Liver (tissue), 9 donors: ENCODE measurements around the gene RNF220. TPM values are rescaled to one million over a fixed set of nuclear protein-coding genes. Genes with fewer than 3 reads are reported as not detected.
"Not testable (repeated sequence)": the region's sequence is repeated elsewhere in the genome, so short reads cannot be mapped to it uniquely, and the experiment has no call there.

Experiments
- DNase-seq: peaks from one replicate; pipeline ENCODE4 v3.0.0-alpha.2; 2017; ENCODE audit warnings: low spot score
- H3K27ac ChIP-seq, 2 donors: one replicate each; pipeline ENCODE4 v1.7.0; 2013; ENCODE audit warnings: inconsistent platforms in 2 of 2, low read length in 2 of 2, control low read depth in 1 of 2, low read depth in 1 of 2, mild to moderate bottlenecking in 1 of 2
- H3K27me3 ChIP-seq, 4 donors: one replicate each; pipeline versions ENCODE4 v1.6.1 to v1.7.0; 2013; ENCODE audit warnings: low read length in 3 of 4, inconsistent platforms in 1 of 4, mild to moderate bottlenecking in 1 of 4, moderate library complexity in 1 of 4; ENCODE audit not compliant: control insufficient read depth in 4 of 4, insufficient read depth in 4 of 4
- H3K36me3 ChIP-seq, 4 donors: one replicate each; pipeline versions ENCODE4 v1.6.1 to v1.7.0; 2013; ENCODE audit warnings: low read length in 3 of 4, mild to moderate bottlenecking in 3 of 4, low read depth in 1 of 4, moderate library complexity in 1 of 4; ENCODE audit not compliant: control insufficient read depth in 4 of 4, insufficient read depth in 3 of 4
- H3K4me1 ChIP-seq, 4 donors: one replicate each; pipeline versions ENCODE4 v1.6.1 to v1.7.0; 2013; ENCODE audit warnings: low read length in 3 of 4, mild to moderate bottlenecking in 3 of 4, moderate library complexity in 1 of 4; ENCODE audit not compliant: control insufficient read depth in 4 of 4, insufficient read depth in 4 of 4
- H3K4me3 ChIP-seq, 3 donors: one replicate each; pipeline versions ENCODE4 v1.6.1 to v1.7.0; 2013; ENCODE audit warnings: low read length in 3 of 3, control low read depth in 1 of 3, low read depth in 1 of 3, mild to moderate bottlenecking in 1 of 3
- H3K9ac ChIP-seq, 2 donors: one replicate each; pipeline ENCODE4 v1.7.0; 2013; ENCODE audit warnings: low read length in 2 of 2, mild to moderate bottlenecking in 2 of 2, moderate library complexity in 2 of 2, control low read depth in 1 of 2, low read depth in 1 of 2
- H3K9me3 ChIP-seq, 4 donors: one replicate each; pipeline versions ENCODE4 v1.6.1 to v1.7.0; 2013; ENCODE audit warnings: low read length in 3 of 4; ENCODE audit not compliant: control insufficient read depth in 4 of 4
- ATF3 ChIP-seq: IDR thresholded peaks from 2 replicates; pipeline ENCODE4 v1.6.1; 2016; ENCODE audit warnings: antibody characterized with exemption
- CTCF ChIP-seq: fragments of 150-350 bp; IDR thresholded peaks from 2 replicates; pipeline ENCODE4 v1.5.1; 2017; ENCODE audit warnings: improper control_type of control experiment, low read depth, low read length; ENCODE audit not compliant: missing input control
- EGR1 ChIP-seq, 2 donors: IDR thresholded peaks; 2 replicates each; pipeline ENCODE4 v1.6.1; 2016 to 2018; ENCODE audit warnings: antibody characterized with exemption in 2 of 2, low read depth in 2 of 2
- FOXA1 ChIP-seq: IDR thresholded peaks from 2 replicates; pipeline ENCODE4 v1.6.1; 2016; ENCODE audit warnings: antibody characterized with exemption
- FOXA2 ChIP-seq: IDR thresholded peaks from 2 replicates; pipeline ENCODE4 v1.6.1; 2016; ENCODE audit warnings: antibody characterized with exemption
- GABPA ChIP-seq, 2 donors: IDR thresholded peaks in 1 of 2; conservative IDR thresholded peaks in 1 of 2; 2 replicates each; pipeline ENCODE4 v1.6.1; 2016; ENCODE audit warnings: antibody characterized with exemption in 2 of 2, mild to moderate bottlenecking in 1 of 2, moderate library complexity in 1 of 2
- HNF4A ChIP-seq, 2 donors: conservative IDR thresholded peaks; 2 replicates each; pipeline ENCODE4 v1.6.1; 2016; ENCODE audit warnings: antibody characterized with exemption in 2 of 2, mild to moderate bottlenecking in 2 of 2
- HNF4G ChIP-seq: IDR thresholded peaks from 2 replicates; pipeline ENCODE4 v1.6.1; 2016; ENCODE audit warnings: antibody characterized with exemption
- JUND ChIP-seq, 2 donors: IDR thresholded peaks; 2 replicates each; pipeline ENCODE4 v1.6.1; 2016; ENCODE audit warnings: antibody characterized with exemption in 2 of 2
- MAX ChIP-seq: IDR thresholded peaks from 2 replicates; pipeline ENCODE4 v1.6.1; 2016; ENCODE audit warnings: antibody characterized with exemption
- NR2F2 ChIP-seq: IDR thresholded peaks from 2 replicates; pipeline ENCODE4 v1.6.1; 2016; ENCODE audit warnings: antibody characterized with exemption
- RAD21 ChIP-seq, 2 donors: IDR thresholded peaks; 2 replicates each; pipeline ENCODE4 v1.6.1; 2016; ENCODE audit warnings: antibody characterized with exemption in 2 of 2, mild to moderate bottlenecking in 2 of 2
- REST ChIP-seq: IDR thresholded peaks from 2 replicates; pipeline ENCODE4 v1.6.1; 2016; ENCODE audit warnings: antibody characterized with exemption, mild to moderate bottlenecking
- RXRA ChIP-seq, 2 donors: IDR thresholded peaks; 2 replicates each; pipeline ENCODE4 v1.6.1; 2017 to 2018; ENCODE audit warnings: antibody characterized with exemption in 2 of 2, mild to moderate bottlenecking in 1 of 2
- SP1 ChIP-seq: IDR thresholded peaks from 2 replicates; pipeline ENCODE4 v1.6.1; 2018; ENCODE audit warnings: antibody characterized with exemption, mild to moderate bottlenecking
- TAF1 ChIP-seq: conservative IDR thresholded peaks from 2 replicates; pipeline ENCODE4 v1.6.1; 2016; ENCODE audit warnings: antibody characterized with exemption, mild to moderate bottlenecking
- YY1 ChIP-seq: IDR thresholded peaks from 2 replicates; pipeline ENCODE4 v1.6.1; 2016; ENCODE audit warnings: antibody characterized with exemption, mild to moderate bottlenecking
- ZBTB33 ChIP-seq: IDR thresholded peaks from 2 replicates; pipeline ENCODE4 v1.6.1; 2016; ENCODE audit warnings: antibody characterized with exemption
- WGBS: extraction: QIAGEN DNeasy Blood & Tissue Kit; methylation state at CpG from one replicate; pipeline ENCODE4 v1.1.7; 2013; 5-methylcytosine and 5-hydroxymethylcytosine counted together
- polyA plus RNA-seq, 2 donors: library from polyadenylated mRNA; stranded (reverse) in 1 of 2; unstranded in 1 of 2; fragments of 200-250 nt in 1 of 2; fragments of >200 nt in 1 of 2; fragmentation: Nextera tagmentation in 1 of 2; extraction: Ambion mirVana in 1 of 2; gene quantifications; one replicate each; pipeline versions ENCODE4 v1.2.1 to v1.2.3, GENCODE V29; 2013 to 2015
- total RNA-seq, 2 donors: library from RNA; depleted of rRNA; stranded (reverse); fragments of >200 nt; gene quantifications; one replicate each; pipeline ENCODE4 v1.2.3, GENCODE V29; 2014
- donor health status: healthy.
- donor health status: healthy.
- donor health status: healthy.
- donor health status: healthy.
- donor health status: healthy.

The RNF220 gene
- total and polyA plus RNA-seq, 4 donors = 18.2 to 35.8 (median 26.1) TPM

- Histone ChIP-seq H3K27ac (no peak overlapping the region), H3K27me3 (no peaks in the 10 kb centered on the region), H3K4me1 (peaks cover 9 to 33% (median 17%) of the 10 kb centered on the region in 4 donors), H3K36me3 (peaks cover 0 to 1% (median 0%) of the 10 kb centered on the region in 4 donors), H3K9ac (no peak overlapping the region), H3K4me3 (no peak overlapping the region), H3K9me3 (no peaks in the 10 kb centered on the region)
- 95% methylated on average over 5 of the region's 5 CpGs for WGBS
- no peak for TF ChIP-seq NR2F2
- TF ChIP-seq HNF4A (conservative IDR thresholded peaks at IDR 0.05) = no peak
- DNase-seq = no peak
These were observed 258.4 kb downstream of the RNF220 start for GRCh38 chr1:44663417-44663816.

GRCh38 chr1:44664730-44665370 lies 259.8 kb downstream of the RNF220 start:
- Histone ChIP-seq H3K4me3 (no peak overlapping the region), H3K4me1 (peaks cover 9 to 29% (median 15%) of the 10 kb centered on the region in 4 donors), H3K27me3 (no peaks in the 10 kb centered on the region), H3K36me3 (peaks cover 0 to 1% (median 0%) of the 10 kb centered on the region in 4 donors), H3K9me3 (no peaks in the 10 kb centered on the region), H3K27ac (no peak overlapping the region), H3K9ac (no peak overlapping the region)
- DNase-seq = no peak
- 91% methylated on average over 12 of the region's 12 CpGs for WGBS
- TF ChIP-seq YY1 (no peak), NR2F2 (no peak), HNF4A (conservative IDR thresholded peaks at IDR 0.05) (no peak), JUND (IDR thresholded peaks at IDR 0.05) (no peak), ATF3 (no peak), TAF1 (no peak), RXRA (IDR thresholded peaks at IDR 0.05) (no peak), SP1 (no peak), GABPA (IDR thresholded peaks at IDR 0.05 in 1 of 2, conservative IDR thresholded peaks at IDR 0.05 in 1 of 2) (no peak), EGR1 (IDR thresholded peaks at IDR 0.05; ENCODE audit: low read depth in 2 of 2) (no peak), CTCF (no peak), ZBTB33 (no peak), RAD21 (IDR thresholded peaks at IDR 0.05) (no peak), HNF4G (no peak), FOXA2 (no peak), MAX (no peak), FOXA1 (no peak), REST (no peak)

GRCh38 chr1:44666719-44667118 lies 261.7 kb downstream of the RNF220 start:
- not testable (repeated sequence) for DNase-seq, H3K27me3 ChIP-seq
- 97% methylated on average over 1 of the region's 1 CpG for WGBS

More at GRCh38 chr1:44666719-44667118, 261.7 kb downstream of the RNF220 start:
- not testable (repeated sequence) for H3K9me3 ChIP-seq, H3K4me3 ChIP-seq, H3K27ac ChIP-seq, H3K9ac ChIP-seq, H3K36me3 ChIP-seq
- H3K4me1 ChIP-seq = peaks cover 5 to 14% (median 9%) of the 10 kb centered on the region in 4 donors
